ENCODE results near the gene ADAM33. TPM values are rescaled to one million over a fixed set of nuclear protein-coding genes. Genes with fewer than 3 reads are reported as not detected.

ADAM33 gene
- total RNA-seq, 1 experiment from 2014 or later: not detected

DNA sequence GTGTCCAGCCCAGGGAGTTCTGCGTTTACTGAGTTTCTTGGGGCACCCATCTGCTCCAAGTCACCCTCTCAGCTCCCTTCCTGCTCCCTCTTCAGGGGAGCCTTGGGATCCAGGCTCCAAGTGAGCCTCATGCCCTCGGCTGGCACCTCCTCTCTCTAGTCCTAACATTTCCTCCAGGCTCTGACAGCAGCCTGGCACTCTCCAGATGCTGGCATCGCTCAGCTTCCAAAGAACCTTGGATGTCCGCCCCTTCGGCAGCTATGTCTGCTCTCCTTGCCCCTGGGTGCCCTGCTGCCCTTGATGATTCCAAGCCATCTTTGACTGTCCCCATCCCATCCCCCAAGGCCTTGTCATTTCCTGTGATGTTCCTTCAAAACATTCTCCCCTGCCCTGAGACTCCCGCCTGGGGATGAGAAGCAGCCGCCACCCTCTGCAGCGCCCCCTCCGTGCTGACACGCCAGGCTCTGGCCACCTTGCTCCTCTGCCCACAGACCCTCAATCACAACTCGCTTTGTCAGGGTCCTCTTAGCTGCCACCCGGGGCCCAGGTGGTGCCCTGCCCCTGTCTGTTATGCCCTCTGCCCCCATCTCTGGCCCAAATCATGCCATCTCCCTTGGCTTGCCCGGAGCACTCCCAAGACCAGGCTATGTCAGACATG lies 12.0 kb downstream of the ADAM33 start (continued):
- TF ChIP-seq CBX3 (IDR thresholded peaks at IDR 0.05; ENCODE audit: low read depth) (no peak), EZH2phosphoT487 (IDR thresholded peaks at IDR 0.05; ENCODE audit: borderline replicate concordance) (no peak), TCF7L2 (IDR thresholded peaks at IDR 0.05; ENCODE audit: borderline replicate concordance, extremely low read depth, insufficient read depth, insufficient read length) (no peak)
- TF ChIP-seq, protein P1, sequence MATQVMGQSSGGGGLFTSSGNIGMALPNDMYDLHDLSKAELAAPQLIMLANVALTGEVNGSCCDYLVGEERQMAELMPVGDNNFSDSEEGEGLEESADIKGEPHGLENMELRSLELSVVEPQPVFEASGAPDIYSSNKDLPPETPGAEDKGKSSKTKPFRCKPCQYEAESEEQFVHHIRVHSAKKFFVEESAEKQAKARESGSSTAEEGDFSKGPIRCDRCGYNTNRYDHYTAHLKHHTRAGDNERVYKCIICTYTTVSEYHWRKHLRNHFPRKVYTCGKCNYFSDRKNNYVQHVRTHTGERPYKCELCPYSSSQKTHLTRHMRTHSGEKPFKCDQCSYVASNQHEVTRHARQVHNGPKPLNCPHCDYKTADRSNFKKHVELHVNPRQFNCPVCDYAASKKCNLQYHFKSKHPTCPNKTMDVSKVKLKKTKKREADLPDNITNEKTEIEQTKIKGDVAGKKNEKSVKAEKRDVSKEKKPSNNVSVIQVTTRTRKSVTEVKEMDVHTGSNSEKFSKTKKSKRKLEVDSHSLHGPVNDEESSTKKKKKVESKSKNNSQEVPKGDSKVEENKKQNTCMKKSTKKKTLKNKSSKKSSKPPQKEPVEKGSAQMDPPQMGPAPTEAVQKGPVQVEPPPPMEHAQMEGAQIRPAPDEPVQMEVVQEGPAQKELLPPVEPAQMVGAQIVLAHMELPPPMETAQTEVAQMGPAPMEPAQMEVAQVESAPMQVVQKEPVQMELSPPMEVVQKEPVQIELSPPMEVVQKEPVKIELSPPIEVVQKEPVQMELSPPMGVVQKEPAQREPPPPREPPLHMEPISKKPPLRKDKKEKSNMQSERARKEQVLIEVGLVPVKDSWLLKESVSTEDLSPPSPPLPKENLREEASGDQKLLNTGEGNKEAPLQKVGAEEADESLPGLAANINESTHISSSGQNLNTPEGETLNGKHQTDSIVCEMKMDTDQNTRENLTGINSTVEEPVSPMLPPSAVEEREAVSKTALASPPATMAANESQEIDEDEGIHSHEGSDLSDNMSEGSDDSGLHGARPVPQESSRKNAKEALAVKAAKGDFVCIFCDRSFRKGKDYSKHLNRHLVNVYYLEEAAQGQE (IDR thresholded peaks at IDR 0.05; ENCODE audit: low read depth): no peak

DNA sequence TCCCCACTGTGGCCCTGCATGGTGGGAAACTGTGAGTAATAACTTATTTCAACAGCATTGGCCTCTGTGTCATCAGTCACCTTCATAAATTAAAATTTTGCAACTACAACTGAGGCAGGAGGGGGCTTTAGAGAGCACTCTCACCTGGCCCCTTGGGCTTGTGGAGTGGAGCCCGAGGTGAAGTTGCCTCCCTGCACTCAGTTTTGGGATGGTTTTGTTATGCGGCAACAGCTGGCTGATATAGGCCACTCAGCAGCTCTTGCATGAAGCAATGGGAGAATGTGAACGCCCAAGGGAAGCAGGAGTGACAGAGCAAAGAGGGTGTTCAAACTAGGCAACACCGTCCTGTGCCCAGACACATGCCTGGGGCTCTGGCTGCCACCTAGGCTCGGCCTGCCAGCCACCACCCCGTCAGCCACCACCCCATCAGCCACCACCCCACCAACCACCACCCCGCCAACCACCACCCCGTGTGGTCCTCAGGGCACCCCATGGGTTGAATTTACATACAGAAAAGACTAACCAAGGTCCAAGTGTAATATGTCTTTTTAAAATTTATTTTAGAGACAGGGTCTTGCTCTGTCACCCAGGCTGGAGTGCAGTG lies 14.3 kb downstream of the ADAM33 start:
- Histone ChIP-seq H3K4me1 (ENCODE audit: control insufficient read depth in 1 of 2, insufficient read depth in 2 of 2, low read length in 2 of 2) (peaks cover 0 to 4% of the 10 kb centered on the region in 2 experiments; a peak in 2 of 4 replicates), H3K9me3 (ENCODE audit: control insufficient read depth in 1 of 2, insufficient read depth in 1 of 2, low read depth in 1 of 2, low read length in 2 of 2) (no peaks in the 10 kb centered on the region), H3K27ac (ENCODE audit: low read depth, low read length) (no peak overlapping the region), H3K9me2 (ENCODE audit: insufficient read depth) (no peaks in the 10 kb centered on the region), H3K4me3 (replicated peaks in 1 of 2; ENCODE audit: low read depth in 1 of 2, low read length in 2 of 2) (no peak overlapping the region), H4K20me1 (ENCODE audit: insufficient read depth) (no peaks in the 10 kb centered on the region), H3K27me3 (ENCODE audit: insufficient read depth, low read length) (no peaks in the 10 kb centered on the region), H3K9ac (ENCODE audit: low read length) (no peak overlapping the region), H3K36me3 (ENCODE audit: control insufficient read depth in 1 of 2, insufficient read depth in 2 of 2, low read length in 2 of 2) (no peaks in the 10 kb centered on the region), H3K4me2 (ENCODE audit: low read length) (no peak overlapping the region), H2AFZ (ENCODE audit: low read depth, low read length, poor library complexity, severe bottlenecking) (no peak overlapping the region), H3K79me2 (ENCODE audit: insufficient read depth, low read length) (no peaks in the 10 kb centered on the region)
- CTCF ChIA-PET: interaction anchor here (1.8 kb wide), 1 partner anchor 9 kb away, joined by 8 read pairs; no protein-coding TSS in a partner anchor
- TF ChIP-seq POLR2A (IDR thresholded peaks at IDR 0.05; ENCODE audit: borderline replicate concordance, extremely low read depth, insufficient read depth, insufficient read length) (no peak), ZFX (IDR thresholded peaks at IDR 0.05) (no peak), EZH2phosphoT487 (IDR thresholded peaks at IDR 0.05; ENCODE audit: borderline replicate concordance) (no peak)
- no peak for DNase-seq (ENCODE audit: low read depth, low spot score)
- RAD21 ChIA-PET (ENCODE audit: low non-redundant PET in 1 of 2, low total read pairs in 2 of 2, uncharacterized antibody in 2 of 2, unreplicated experiment in 2 of 2): no interaction called here
- intact Hi-C loops (cut with micrococcal nuclease): no loop called here
- ATAC-seq: no peak
- POLR2A ChIA-PET: no interaction called here
- no TSS peak for BruUV-seq (replicated peaks)

Measured in HCT116 (cell line).